ENCODE results near the gene GNA12. TPM values are rescaled to one million over a fixed set of nuclear protein-coding genes. Genes with fewer than 3 reads are reported as not detected.
A peak's percentile ranks its signal among the peaks of the same experiment; 100 is the strongest.

The GNA12 gene
- total and polyA plus RNA-seq, 4 donors, result 3.7 to 19.0 (median 11.3) TPM

DNA sequence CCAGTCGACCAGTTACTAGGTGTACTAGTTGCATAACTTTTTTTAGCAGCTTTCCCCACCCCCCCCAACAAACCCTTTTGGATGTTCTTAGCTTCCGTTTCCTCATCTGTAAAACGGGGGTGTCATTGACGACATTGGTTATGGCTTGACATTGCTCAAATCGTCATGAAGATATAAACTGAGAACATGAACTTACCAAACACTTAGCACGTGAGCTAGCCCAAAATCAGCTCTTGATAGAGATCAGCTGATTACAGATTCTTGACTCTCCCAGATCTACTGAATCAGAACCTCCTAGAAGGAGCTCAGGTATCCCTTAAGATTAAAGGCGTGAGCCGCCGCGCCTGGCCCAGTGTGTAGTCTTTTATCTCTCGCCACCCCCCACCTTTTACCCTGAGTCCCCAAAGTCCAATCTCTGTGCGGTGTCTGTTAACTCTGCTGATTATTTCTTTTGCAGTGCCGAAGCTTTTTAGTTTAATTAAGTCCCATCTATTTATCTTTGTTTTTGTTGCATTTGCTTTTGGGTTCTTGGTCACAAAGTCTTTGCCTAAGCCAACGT is 1.0 kb upstream of the GNA12 start:
- Histone ChIP-seq H3K36me3 (ENCODE audit: control insufficient read depth in 4 of 4, insufficient read depth in 3 of 4, low read depth in 1 of 4, low read length in 3 of 4) (no peaks in the 10 kb centered on the region), H3K4me3 (ENCODE audit: low read depth in 1 of 3, low read length in 3 of 3) (peak overlapping the region in 1 of 3 donors; percentile 72), H3K27me3 (ENCODE audit: control insufficient read depth in 4 of 4, insufficient read depth in 4 of 4, low read length in 3 of 4) (no peaks in the 10 kb centered on the region), H3K27ac (ENCODE audit: low read depth in 1 of 2, low read length in 2 of 2) (no peak overlapping the region), H3K4me1 (ENCODE audit: control insufficient read depth in 4 of 4, insufficient read depth in 4 of 4, low read length in 3 of 4) (peaks cover 3 to 17% (median 7%) of the 10 kb centered on the region in 4 donors), H3K9me3 (ENCODE audit: control insufficient read depth in 4 of 4, low read length in 3 of 4) (no peaks in the 10 kb centered on the region), H3K9ac (ENCODE audit: low read depth in 1 of 2, low read length in 2 of 2) (no peak overlapping the region)
- DNase-seq (ENCODE audit: low spot score), result no peak
- 79% methylated on average over 14 of the region's 14 CpGs for WGBS
- TF ChIP-seq, protein P1, sequence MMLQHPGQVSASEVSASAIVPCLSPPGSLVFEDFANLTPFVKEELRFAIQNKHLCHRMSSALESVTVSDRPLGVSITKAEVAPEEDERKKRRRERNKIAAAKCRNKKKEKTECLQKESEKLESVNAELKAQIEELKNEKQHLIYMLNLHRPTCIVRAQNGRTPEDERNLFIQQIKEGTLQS (IDR thresholded peaks at IDR 0.05), result no peak
- TF ChIP-seq, protein P2, sequence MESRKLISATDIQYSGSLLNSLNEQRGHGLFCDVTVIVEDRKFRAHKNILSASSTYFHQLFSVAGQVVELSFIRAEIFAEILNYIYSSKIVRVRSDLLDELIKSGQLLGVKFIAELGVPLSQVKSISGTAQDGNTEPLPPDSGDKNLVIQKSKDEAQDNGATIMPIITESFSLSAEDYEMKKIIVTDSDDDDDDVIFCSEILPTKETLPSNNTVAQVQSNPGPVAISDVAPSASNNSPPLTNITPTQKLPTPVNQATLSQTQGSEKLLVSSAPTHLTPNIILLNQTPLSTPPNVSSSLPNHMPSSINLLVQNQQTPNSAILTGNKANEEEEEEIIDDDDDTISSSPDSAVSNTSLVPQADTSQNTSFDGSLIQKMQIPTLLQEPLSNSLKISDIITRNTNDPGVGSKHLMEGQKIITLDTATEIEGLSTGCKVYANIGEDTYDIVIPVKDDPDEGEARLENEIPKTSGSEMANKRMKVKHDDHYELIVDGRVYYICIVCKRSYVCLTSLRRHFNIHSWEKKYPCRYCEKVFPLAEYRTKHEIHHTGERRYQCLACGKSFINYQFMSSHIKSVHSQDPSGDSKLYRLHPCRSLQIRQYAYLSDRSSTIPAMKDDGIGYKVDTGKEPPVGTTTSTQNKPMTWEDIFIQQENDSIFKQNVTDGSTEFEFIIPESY (IDR thresholded peaks at IDR 0.05), result no peak
- TF ChIP-seq FOXA1 (IDR thresholded peaks at IDR 0.05) (no peak), GABPA (IDR thresholded peaks at IDR 0.05 in 1 of 2, conservative IDR thresholded peaks at IDR 0.05 in 1 of 2) (no peak), HNF4A (conservative IDR thresholded peaks at IDR 0.05) (no peak)

DNA sequence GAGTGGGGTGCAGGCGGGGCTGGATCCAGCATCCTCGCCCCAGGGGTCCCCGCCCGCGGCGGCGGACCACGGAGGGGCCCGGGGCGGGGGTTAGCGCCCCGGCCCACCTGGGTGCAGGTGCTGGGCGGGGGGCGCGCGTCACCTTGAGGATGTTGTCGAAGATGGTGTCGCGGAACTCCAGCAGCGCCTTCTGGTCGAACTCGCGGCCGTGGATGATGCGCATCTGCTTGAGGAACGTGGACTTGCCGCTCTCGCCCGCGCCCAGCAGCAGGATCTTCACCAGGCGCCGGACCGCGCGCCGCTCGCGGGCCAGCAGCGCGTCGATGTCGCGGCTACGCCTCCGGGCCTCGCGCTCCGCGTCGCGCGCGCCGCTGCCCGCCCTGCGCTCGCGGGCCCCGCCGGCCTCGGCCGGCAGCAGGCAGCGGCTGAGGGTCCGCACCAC is 376 bp downstream of the GNA12 start:
- no peak for TF ChIP-seq NR2F2 (IDR thresholded peaks at IDR 0.05)
- no peak for TF ChIP-seq FOXA1 (IDR thresholded peaks at IDR 0.05)
- TF ChIP-seq, protein P3, sequence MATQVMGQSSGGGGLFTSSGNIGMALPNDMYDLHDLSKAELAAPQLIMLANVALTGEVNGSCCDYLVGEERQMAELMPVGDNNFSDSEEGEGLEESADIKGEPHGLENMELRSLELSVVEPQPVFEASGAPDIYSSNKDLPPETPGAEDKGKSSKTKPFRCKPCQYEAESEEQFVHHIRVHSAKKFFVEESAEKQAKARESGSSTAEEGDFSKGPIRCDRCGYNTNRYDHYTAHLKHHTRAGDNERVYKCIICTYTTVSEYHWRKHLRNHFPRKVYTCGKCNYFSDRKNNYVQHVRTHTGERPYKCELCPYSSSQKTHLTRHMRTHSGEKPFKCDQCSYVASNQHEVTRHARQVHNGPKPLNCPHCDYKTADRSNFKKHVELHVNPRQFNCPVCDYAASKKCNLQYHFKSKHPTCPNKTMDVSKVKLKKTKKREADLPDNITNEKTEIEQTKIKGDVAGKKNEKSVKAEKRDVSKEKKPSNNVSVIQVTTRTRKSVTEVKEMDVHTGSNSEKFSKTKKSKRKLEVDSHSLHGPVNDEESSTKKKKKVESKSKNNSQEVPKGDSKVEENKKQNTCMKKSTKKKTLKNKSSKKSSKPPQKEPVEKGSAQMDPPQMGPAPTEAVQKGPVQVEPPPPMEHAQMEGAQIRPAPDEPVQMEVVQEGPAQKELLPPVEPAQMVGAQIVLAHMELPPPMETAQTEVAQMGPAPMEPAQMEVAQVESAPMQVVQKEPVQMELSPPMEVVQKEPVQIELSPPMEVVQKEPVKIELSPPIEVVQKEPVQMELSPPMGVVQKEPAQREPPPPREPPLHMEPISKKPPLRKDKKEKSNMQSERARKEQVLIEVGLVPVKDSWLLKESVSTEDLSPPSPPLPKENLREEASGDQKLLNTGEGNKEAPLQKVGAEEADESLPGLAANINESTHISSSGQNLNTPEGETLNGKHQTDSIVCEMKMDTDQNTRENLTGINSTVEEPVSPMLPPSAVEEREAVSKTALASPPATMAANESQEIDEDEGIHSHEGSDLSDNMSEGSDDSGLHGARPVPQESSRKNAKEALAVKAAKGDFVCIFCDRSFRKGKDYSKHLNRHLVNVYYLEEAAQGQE (IDR thresholded peaks at IDR 0.05), result no peak
- no peak for TF ChIP-seq RAD21 (IDR thresholded peaks at IDR 0.05)
- TF ChIP-seq SP1 (IDR thresholded peaks at IDR 0.05), result no peak
- TF ChIP-seq EGR1 (IDR thresholded peaks at IDR 0.05; ENCODE audit: low read depth in 2 of 2), result no peak
- no peak for TF ChIP-seq RXRA (IDR thresholded peaks at IDR 0.05)
- TF ChIP-seq, protein P4, sequence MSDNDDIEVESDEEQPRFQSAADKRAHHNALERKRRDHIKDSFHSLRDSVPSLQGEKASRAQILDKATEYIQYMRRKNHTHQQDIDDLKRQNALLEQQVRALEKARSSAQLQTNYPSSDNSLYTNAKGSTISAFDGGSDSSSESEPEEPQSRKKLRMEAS (IDR thresholded peaks at IDR 0.05), result no peak
- TF ChIP-seq, protein P5, sequence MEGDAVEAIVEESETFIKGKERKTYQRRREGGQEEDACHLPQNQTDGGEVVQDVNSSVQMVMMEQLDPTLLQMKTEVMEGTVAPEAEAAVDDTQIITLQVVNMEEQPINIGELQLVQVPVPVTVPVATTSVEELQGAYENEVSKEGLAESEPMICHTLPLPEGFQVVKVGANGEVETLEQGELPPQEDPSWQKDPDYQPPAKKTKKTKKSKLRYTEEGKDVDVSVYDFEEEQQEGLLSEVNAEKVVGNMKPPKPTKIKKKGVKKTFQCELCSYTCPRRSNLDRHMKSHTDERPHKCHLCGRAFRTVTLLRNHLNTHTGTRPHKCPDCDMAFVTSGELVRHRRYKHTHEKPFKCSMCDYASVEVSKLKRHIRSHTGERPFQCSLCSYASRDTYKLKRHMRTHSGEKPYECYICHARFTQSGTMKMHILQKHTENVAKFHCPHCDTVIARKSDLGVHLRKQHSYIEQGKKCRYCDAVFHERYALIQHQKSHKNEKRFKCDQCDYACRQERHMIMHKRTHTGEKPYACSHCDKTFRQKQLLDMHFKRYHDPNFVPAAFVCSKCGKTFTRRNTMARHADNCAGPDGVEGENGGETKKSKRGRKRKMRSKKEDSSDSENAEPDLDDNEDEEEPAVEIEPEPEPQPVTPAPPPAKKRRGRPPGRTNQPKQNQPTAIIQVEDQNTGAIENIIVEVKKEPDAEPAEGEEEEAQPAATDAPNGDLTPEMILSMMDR (IDR thresholded peaks at IDR 0.05; ENCODE audit: low read depth, low read length, missing input control), result no peak
- TF ChIP-seq YY1 (IDR thresholded peaks at IDR 0.05), result no peak
- no peak for TF ChIP-seq TAF1 (conservative IDR thresholded peaks at IDR 0.05)
- TF ChIP-seq, protein P1 (IDR thresholded peaks at IDR 0.05), result no peak
- TF ChIP-seq JUND (IDR thresholded peaks at IDR 0.05), result no peak
- Histone ChIP-seq H3K27ac (ENCODE audit: low read depth in 1 of 2, low read length in 2 of 2) (peak overlapping the region in 1 of 2 donors; percentile 8), H3K4me3 (ENCODE audit: low read depth in 1 of 3, low read length in 3 of 3) (peak overlapping the region; percentile 63 to 87 (median 70)), H3K9me3 (ENCODE audit: control insufficient read depth in 4 of 4, low read length in 3 of 4) (no peaks in the 10 kb centered on the region), H3K9ac (ENCODE audit: low read depth in 1 of 2, low read length in 2 of 2) (peak overlapping the region in 1 of 2 donors; percentile 36), H3K27me3 (ENCODE audit: control insufficient read depth in 4 of 4, insufficient read depth in 4 of 4, low read length in 3 of 4) (no peaks in the 10 kb centered on the region), H3K4me1 (ENCODE audit: control insufficient read depth in 4 of 4, insufficient read depth in 4 of 4, low read length in 3 of 4) (peaks cover 3 to 17% (median 7%) of the 10 kb centered on the region in 4 donors), H3K36me3 (ENCODE audit: control insufficient read depth in 4 of 4, insufficient read depth in 3 of 4, low read depth in 1 of 4, low read length in 3 of 4) (no peaks in the 10 kb centered on the region)
- DNase-seq (ENCODE audit: low spot score), result peak; percentile 51
- WGBS, result 3% methylated on average over 64 of the region's 64 CpGs

Data from liver (tissue), 9 donors.